KOPT-K1 (cell line): ENCODE data around the gene ACTL8.

Source experiments
- H3K27ac ChIP-seq: fragments of 200-600 bp; sonication (generic); 2 replicates; pipeline ENCODE4 v1.5.1; 2016; ENCODE audit warnings: antibody characterized with exemption, mild to moderate bottlenecking, low read depth, low read length; ENCODE audit not compliant: poor library complexity, severe bottlenecking
- H3K36me3 ChIP-seq: fragments of 200-600 bp; sonication (generic); 2 replicates; pipeline ENCODE4 v1.5.1; 2017; ENCODE audit warnings: antibody characterized with exemption, mild to moderate bottlenecking, low read length, moderate library complexity; ENCODE audit not compliant: insufficient read depth
- H3K9me3 ChIP-seq: fragments of 200-600 bp; sonication (generic); 2 replicates; pipeline ENCODE4 v1.5.1; 2017; ENCODE audit warnings: antibody characterized with exemption, low read length, mild to moderate bottlenecking; ENCODE audit not compliant: insufficient read depth, poor library complexity, severe bottlenecking

The ACTL8 gene, protein sequence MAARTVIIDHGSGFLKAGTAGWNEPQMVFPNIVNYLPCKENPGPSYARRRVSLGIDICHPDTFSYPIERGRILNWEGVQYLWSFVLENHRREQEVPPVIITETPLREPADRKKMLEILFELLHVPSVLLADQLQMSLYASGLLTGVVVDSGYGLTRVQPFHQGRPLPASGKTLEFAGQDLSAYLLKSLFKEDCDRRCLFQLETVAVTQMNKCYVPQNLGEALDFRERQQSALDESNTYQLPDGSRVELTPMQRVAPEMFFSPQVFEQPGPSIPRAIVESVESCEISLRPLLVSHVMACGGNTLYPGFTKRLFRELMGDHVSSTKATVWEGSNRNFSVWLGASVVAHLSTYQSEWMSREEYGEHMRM

GRCh38 chr1:17755120-17755519, at the start of gene ACTL8:
TSS of gene ACTL8 (plus strand) at chr1:17755333. CDS start at chr1:17823009, 67,676 bp downstream.
- H3K27ac ChIP-seq: no peak within 1 kb of the TSS

DNA sequence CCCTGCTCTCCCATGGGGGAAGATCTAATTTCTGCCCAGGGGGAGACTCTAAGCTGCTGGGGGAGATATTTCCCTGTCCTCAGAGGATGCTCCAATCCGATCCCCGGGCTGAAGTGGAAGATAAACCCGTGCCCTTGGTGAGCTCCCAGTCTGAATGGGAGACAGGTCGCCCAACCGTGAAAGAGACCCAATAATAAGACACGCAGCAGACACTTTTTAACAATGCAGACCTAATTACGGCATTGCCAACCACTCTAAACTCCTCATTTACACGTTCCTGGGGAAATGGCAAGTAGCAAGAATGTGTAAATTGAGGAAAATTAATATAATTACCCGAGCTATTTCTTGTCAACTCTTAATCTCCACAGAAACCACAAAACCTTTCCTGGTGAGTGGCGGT, 48.7 kb upstream of the ACTL8 start:
- Histone ChIP-seq H3K36me3 (no peaks in the 10 kb centered on the region), H3K9me3 (no peaks in the 10 kb centered on the region), H3K27ac (no peak overlapping the region)

More at GRCh38 chr1:17755120-17755519, at the start of gene ACTL8:
- peaks cover 43% of the 10 kb centered on the region for H3K9me3 ChIP-seq
- no peaks in the 10 kb centered on the region for H3K36me3 ChIP-seq

DNA sequence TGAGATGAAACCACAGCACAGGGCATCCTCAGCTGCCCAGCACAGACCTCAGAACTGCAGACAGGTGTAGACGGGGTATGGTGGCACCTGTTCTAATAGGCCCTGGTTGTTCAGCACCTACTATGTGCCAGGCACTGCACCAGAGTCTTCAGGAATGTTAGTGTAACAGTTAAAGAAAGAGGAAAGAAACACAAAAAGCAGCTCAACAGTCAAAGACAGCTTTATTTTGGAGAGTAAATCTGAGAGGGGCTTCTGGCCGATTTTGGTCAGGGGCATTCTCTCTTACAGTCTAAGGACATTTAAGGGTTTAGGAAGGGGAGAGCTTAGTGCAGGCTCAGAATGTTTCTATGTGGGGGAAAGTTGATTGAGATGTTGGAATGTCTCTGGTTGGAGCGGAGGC, 45.2 kb upstream of the ACTL8 start:
- Histone ChIP-seq H3K9me3 (no peaks in the 10 kb centered on the region), H3K27ac (no peak overlapping the region), H3K36me3 (no peaks in the 10 kb centered on the region)

DNA sequence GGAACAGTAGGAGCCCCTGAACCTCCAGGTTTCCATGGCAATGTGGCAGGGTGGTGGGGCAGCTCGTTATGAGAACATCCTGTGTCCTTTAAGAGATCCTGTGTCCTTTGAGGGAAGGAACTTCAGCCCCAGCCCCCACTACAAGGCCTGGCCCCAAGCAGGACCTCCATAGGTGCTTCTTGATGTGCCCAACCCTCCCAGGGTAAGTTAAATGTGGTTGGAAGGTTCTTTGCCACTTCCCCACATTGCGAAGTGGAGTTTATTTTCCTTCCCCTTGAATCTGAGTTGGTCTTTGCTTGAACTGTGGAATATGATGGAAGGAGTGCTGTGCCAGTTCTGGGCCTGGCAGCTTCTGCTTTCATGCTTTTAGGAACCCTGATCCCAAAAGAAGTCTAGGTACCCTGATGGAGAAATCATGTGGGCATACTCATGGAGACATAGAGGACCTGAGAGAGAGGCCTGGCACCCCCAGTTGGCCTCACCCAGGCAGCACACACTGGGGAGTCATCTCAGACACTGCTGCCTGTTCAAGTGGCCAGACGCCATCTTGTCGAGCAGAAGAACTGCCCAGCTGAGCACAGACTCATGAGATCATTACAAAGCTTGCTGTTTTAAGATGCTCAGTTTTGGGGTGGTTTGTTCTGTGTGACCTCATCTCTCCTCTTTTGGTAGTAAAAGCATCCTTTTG, 44.1 kb upstream of the ACTL8 start:
- Histone ChIP-seq H3K36me3 (no peaks in the 10 kb centered on the region), H3K9me3 (no peaks in the 10 kb centered on the region), H3K27ac (no peak overlapping the region)

DNA sequence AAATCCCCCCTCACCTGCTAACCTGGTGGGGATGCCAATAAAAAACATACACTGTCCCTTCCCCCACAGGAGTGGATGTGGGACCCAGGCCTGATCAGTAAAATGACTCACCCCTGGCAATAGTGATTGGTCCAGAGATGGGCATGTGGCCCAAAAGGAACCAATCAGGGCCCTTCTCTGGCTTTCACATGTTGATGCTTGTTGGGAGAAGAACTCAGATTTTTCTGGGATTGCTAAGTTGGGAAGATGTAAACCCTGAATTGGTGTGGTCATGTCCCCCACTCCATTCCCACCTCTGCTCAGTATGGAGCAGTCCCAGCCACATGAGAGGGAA, 43.6 kb upstream of the ACTL8 start:
- no peaks in the 10 kb centered on the region for H3K9me3 ChIP-seq
- no peak overlapping the region for H3K27ac ChIP-seq
- H3K36me3 ChIP-seq: no peaks in the 10 kb centered on the region

DNA sequence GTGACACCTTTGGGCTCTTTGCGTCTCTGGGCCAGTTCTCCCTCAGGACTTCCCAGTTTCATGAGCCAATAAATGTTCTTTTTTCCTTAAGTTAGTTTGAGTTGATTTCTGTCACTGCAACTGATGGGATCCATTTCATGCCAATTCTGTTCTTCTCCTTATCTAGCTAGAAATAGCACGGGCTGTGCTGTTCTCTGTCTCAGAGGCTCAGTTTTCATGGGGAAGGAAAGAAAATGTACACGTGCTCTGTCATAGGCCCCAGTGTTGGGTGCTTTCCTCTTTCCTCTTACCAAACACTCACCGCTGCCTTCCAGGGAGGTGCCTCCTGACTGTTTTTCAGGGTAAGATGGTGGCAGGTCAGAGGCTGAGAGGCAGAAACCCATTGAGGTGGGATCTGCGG, 43.2 kb upstream of the ACTL8 start:
- Histone ChIP-seq H3K36me3 (no peaks in the 10 kb centered on the region), H3K9me3 (no peaks in the 10 kb centered on the region), H3K27ac (no peak overlapping the region)

DNA sequence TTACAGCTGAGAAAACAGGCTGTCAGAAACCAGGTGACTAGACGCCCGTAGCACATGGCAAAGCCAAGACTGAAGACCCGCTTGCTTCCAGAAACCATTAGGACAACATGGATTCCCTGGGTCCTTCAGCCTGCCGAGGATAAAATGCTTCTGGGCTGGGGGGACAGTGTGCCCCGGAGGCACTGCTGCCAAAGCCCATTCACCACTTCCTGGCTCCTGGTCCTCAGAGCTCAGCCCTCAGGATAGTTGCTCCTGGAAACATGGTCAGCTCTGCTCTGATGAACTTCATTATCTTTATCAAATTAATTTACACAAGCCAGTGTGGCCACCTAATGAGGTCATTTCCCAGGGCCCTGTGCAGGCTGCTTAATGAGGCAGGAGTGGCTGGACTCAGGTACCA, 41.1 kb upstream of the ACTL8 start:
- H3K27ac ChIP-seq: no peak overlapping the region
- no peaks in the 10 kb centered on the region for H3K9me3 ChIP-seq
- no peaks in the 10 kb centered on the region for H3K36me3 ChIP-seq

GRCh38 chr1:17717594-17718535, 37.3 kb upstream of the ACTL8 start:
- no peaks in the 10 kb centered on the region for H3K36me3 ChIP-seq
- no peak overlapping the region for H3K27ac ChIP-seq
- no peaks in the 10 kb centered on the region for H3K9me3 ChIP-seq

- no peak overlapping the region for H3K27ac ChIP-seq
- H3K36me3 ChIP-seq: no peaks in the 10 kb centered on the region
- no peaks in the 10 kb centered on the region for H3K9me3 ChIP-seq
Observed at GRCh38 chr1:17719874-17720273, 35.3 kb upstream of the ACTL8 start.

DNA sequence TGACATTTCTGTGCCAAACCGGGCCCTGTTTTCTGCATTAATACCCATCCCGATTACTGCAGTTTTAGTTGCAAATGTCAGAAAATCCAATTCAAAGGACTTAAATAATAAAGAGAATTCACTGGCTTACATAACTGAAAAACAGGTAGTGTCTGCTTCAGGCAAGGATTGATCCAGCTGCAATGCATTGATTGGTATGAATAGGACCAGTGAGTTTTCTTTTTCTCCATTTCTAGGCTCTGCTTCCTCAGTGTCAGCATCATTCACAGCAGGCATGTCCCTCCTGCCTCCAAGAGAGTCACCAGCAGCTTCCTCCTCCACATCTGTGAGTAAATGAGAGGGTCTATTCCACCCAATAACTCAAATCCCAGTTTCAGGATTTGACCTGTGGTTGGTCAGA, 33.7 kb upstream of the ACTL8 start:
- Histone ChIP-seq H3K9me3 (no peaks in the 10 kb centered on the region), H3K36me3 (no peaks in the 10 kb centered on the region), H3K27ac (no peak overlapping the region)

DNA sequence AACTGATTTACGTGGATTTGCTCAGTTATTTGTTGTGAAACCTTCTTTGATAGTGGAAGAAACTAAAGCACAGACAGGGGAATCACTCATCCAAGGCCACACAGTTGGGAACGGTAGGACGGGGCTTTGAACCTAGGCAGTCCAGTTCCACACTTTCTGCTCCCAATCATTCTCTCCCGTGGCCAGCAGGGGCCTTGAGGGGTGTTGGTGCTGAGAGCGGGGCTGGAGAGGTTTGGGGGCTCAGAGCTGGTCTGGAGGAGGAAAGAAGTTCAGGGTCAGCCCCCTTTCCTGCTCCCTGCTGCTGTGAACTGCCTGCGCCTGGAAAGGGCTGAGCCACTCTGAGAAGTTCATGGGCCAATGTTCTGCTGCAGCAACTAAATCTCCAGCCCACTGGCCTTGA, 31.4 kb upstream of the ACTL8 start:
- H3K27ac ChIP-seq: no peak overlapping the region
- H3K9me3 ChIP-seq: no peaks in the 10 kb centered on the region
- H3K36me3 ChIP-seq: no peaks in the 10 kb centered on the region

DNA sequence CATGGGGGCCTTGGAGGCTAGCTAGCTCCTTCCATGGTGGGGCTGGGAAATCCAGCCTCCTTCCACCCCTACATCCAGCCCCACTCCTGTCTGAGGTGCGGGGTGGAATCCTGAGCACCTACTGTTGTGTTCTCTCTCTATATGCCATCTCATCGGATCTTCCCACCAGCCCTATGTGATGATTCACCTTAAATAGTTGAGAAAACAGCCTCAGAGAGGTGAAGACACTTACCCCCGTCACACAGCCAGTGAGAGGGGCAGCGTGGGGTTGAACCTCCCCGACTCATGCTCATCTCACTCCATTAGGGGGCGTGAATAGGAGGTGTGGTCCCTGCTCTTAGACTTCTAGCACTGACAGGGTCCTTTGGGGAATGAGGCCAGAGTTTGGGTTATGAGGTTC, 31.0 kb upstream of the ACTL8 start:
- no peaks in the 10 kb centered on the region for H3K9me3 ChIP-seq
- H3K27ac ChIP-seq: no peak overlapping the region
- H3K36me3 ChIP-seq: no peaks in the 10 kb centered on the region

DNA sequence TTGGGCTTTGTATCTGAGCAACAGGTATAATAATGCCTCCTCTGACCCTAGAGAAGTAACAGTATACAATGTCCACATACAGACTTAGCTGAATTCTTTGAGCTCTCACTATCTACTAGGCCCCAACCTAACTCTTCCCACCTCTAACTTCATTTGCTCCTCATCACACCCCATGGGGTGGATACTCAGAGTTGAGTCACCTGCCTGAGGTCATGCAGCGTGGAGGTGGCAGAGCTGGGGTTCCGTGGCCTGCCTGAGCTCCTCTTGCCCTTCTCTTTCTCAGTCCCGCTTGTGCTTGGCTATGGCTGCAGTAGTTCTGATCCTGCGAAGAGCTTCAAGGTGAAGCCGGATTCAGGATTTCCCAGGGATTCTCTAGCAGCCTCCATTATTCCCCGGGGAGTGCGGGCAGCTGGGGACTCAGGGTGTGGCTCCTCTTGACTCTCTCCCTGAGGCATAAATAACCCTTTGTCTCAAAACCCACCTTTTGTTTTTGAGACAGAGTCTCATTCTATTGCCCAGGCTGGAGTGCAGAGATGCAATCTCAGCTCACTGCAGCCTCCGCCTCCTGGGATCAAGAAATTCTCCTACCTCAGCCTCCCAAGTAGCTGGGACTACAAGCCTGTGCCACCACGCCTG, 29.9 kb upstream of the ACTL8 start:
- Histone ChIP-seq H3K36me3 (no peaks in the 10 kb centered on the region), H3K9me3 (no peaks in the 10 kb centered on the region), H3K27ac (no peak overlapping the region)

DNA sequence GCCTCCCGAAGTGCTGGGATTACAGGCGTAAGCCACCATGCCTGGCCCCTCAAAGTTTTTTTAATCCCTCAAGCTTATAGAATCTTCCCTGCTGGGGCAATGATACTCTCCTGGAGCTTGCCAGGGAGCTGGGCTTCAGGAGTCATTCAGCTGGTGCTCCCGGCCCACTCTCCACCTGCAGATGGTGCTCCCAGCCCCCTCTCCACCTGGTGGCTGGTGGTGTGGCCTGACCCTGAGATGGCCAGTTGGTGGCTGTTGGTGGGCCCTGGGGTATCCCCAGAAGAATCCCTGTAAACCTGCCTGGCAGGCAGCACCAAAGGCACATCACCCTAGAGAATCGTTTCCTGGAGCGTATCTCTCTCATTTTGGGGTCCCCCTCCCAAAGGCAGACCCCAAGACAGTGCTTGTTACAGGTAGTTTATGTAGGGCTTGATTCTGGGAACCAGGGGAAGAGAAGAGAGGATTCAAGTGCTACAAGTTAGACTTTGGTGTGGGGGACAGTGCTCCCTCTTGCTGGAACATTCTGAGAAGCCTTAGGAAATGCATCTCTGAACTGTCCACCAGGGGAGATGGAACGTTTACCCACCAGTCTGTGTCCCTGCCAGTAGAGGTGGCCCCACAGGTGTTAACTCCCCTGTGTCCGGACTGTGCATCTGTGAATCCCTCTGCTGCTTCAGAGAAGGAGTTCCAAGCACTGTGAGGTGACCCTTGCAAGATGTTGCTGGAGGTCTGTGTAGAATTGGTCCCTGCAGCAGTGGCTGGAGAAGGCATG, 29.1 kb upstream of the ACTL8 start:
- Histone ChIP-seq H3K9me3 (no peaks in the 10 kb centered on the region), H3K36me3 (no peaks in the 10 kb centered on the region), H3K27ac (no peak overlapping the region)
